HepG2 (cell line): ENCODE data around the gene S100P. TPM values are rescaled to one million over a fixed set of nuclear protein-coding genes. Genes with fewer than 3 reads are reported as not detected.

Experiments
- BRD4 ChIP-seq: sonication (generic); formaldehyde crosslinking; IDR thresholded peaks from 2 replicates; pipeline ENCODE4 v1.4.0; 2020; ENCODE audit warnings: missing genetic modification reagents
- FOXK1 ChIP-seq: sonication (generic); formaldehyde crosslinking; IDR thresholded peaks from 2 replicates; pipeline ENCODE4 v1.4.0; 2020; ENCODE audit warnings: low read depth, missing genetic modification reagents, borderline replicate concordance
- GABPA ChIP-seq, 2 experiments: IDR thresholded peaks; 2 replicates each; pipeline ENCODE4 v1.6.1; 2011 to 2016; ENCODE audit warnings: low read depth in 2 of 2, low read length in 1 of 2, missing biosample characterization in 1 of 2, missing genetic modification characterization in 1 of 2
- KDM5B ChIP-seq: sonication (generic); formaldehyde crosslinking; IDR thresholded peaks from 2 replicates; pipeline ENCODE4 v1.4.0; 2020; ENCODE audit warnings: missing genetic modification reagents, mild to moderate bottlenecking, borderline replicate concordance
- KLF11 ChIP-seq: IDR thresholded peaks from 2 replicates; pipeline ENCODE4 v1.6.1; 2016; ENCODE audit warnings: missing compliant biosample characterization
- MEF2D ChIP-seq: sonication (generic); formaldehyde crosslinking; IDR thresholded peaks from 2 replicates; pipeline ENCODE4 v1.5.1; 2020; ENCODE audit warnings: mild to moderate bottlenecking, missing genetic modification reagents
- MZF1 ChIP-seq: sonication (generic); formaldehyde crosslinking; IDR thresholded peaks from 2 replicates; pipeline ENCODE4 v1.8.1; 2023; ENCODE audit warnings: mild to moderate bottlenecking, missing genetic modification reagents, borderline replicate concordance
- TCF7 ChIP-seq: sonication (generic); IDR thresholded peaks from 2 replicates; pipeline ENCODE4 v1.6.1; 2016; ENCODE audit warnings: antibody characterized with exemption, low read depth
- TEAD3 ChIP-seq: optimal IDR thresholded peaks from 2 replicates; pipeline ENCODE3; 2016; ENCODE audit warnings: borderline replicate concordance
- TFDP1 ChIP-seq: IDR thresholded peaks from 2 replicates; pipeline ENCODE4 v1.6.1; 2016; ENCODE audit warnings: missing compliant biosample characterization, missing genetic modification reagents, borderline replicate concordance
- YY1 ChIP-seq: IDR thresholded peaks from 2 replicates; pipeline ENCODE4 v1.6.1; 2011; ENCODE audit warnings: low read length, low read depth, moderate library complexity, mild to moderate bottlenecking; ENCODE audit not compliant: insufficient read depth, insufficient replicate concordance
- ZFP36L2 ChIP-seq: sonication (generic); formaldehyde crosslinking; IDR thresholded peaks from 2 replicates; pipeline ENCODE4 v1.4.0; 2020; ENCODE audit warnings: missing genetic modification reagents
- ZNF205 ChIP-seq: IDR thresholded peaks from 2 replicates; pipeline ENCODE4 v1.6.1; 2018; ENCODE audit warnings: missing biosample characterization, missing genetic modification reagents
- ZNF430 ChIP-seq: sonication (generic); formaldehyde crosslinking; IDR thresholded peaks from 2 replicates; pipeline ENCODE4 v1.9.0; 2021; ENCODE audit warnings: mild to moderate bottlenecking, missing genetic modification reagents
- ZNF543 ChIP-seq: sonication (generic); formaldehyde crosslinking; IDR thresholded peaks from 2 replicates; pipeline ENCODE4 v1.4.0; 2020; ENCODE audit warnings: mild to moderate bottlenecking, missing genetic modification reagents
- ZNF546 ChIP-seq: sonication (generic); formaldehyde crosslinking; conservative IDR thresholded peaks from 2 replicates; pipeline ENCODE4 v1.8.1; 2023; ENCODE audit warnings: mild to moderate bottlenecking, missing genetic modification reagents
- ZNF572 ChIP-seq: sonication (generic); formaldehyde crosslinking; IDR thresholded peaks from 2 replicates; pipeline ENCODE4 v1.5.1; 2020; ENCODE audit warnings: mild to moderate bottlenecking, missing genetic modification reagents
- ZNF83 ChIP-seq: sonication (generic); formaldehyde crosslinking; IDR thresholded peaks from 2 replicates; pipeline ENCODE4 v1.4.0; 2020; ENCODE audit warnings: missing genetic modification reagents, mild to moderate bottlenecking, borderline replicate concordance
- polyA plus RNA-seq, 8 experiments: library from polyadenylated mRNA; depleted of rRNA in 3 of 8; stranded (reverse) in 7 of 8; unstranded in 1 of 8; fragments of >200 nt; fragmentation: Illumina TruSeq in 4 of 8; extraction: Trizol in 4 of 8; gene quantifications; 2 replicates each; pipeline versions ENCODE4 v1.2.1 to v1.2.3, GENCODE V29; 2011 to 2016; ENCODE audit warnings: low read depth in 4 of 8, missing spikeins in 1 of 8, mixed read lengths in 1 of 8; ENCODE audit not compliant: insufficient read depth in 1 of 8
- total RNA-seq, 5 experiments: library from RNA; depleted of rRNA; stranded (reverse); fragments of >200 nt; fragmentation: Illumina TruSeq; extraction: Trizol; gene quantifications; 2 replicates each; pipeline ENCODE4 v1.2.3, GENCODE V29; 2016; ENCODE audit warnings: low read depth in 1 of 5
- TF ChIP-seq, protein P1 (sequence below): sonication (generic); formaldehyde crosslinking; IDR thresholded peaks from 2 replicates; pipeline ENCODE4 v1.5.1; 2020; ENCODE audit warnings: mild to moderate bottlenecking, missing genetic modification reagents, moderate library complexity
- TF ChIP-seq, protein P2 (sequence below): IDR thresholded peaks from 2 replicates; pipeline ENCODE4 v1.6.1; 2016

The S100P gene
- total and polyA plus RNA-seq, 2 of the 13 experiments (the other 11 are each of a cell fraction or from before 2014, with no cell fraction given): 278 to 1,649 TPM

- TF ChIP-seq KDM5B (peak; percentile 74), ZNF430 (CRISPR knock-in tag) (0 out of 2 replicates have a peak, but pooled peaks have one; percentile 40), TCF7 (no peak), KLF11 (CRISPR knock-in tag) (no peak; the same call in 1 of the 2 replicates), TEAD3 (CRISPR knock-in tag) (no peak), BRD4 (CRISPR knock-in tag) (peak; percentile 33; the same call in 1 of the 2 replicates), ZFP36L2 (CRISPR knock-in tag) (no peak), ZNF546 (no peak), FOXK1 (CRISPR knock-in tag) (peak; percentile 89), ZNF205 (CRISPR knock-in tag) (0 out of 2 replicates have a peak, but pooled peaks have one; percentile 24), ZNF83 (no peak), MZF1 (CRISPR knock-in tag) (no peak), TFDP1 (CRISPR knock-in tag) (peak; percentile 67; the same call in 1 of the 2 replicates), YY1 (peak; percentile 95), ZNF572 (CRISPR knock-in tag) (no peak), MEF2D (peak; percentile 68; the same call in 1 of the 2 replicates), GABPA (IDR thresholded peaks at IDR 0.05; ENCODE audit: low read depth, low read length) (no peak), GABPA (CRISPR knock-in tag; IDR thresholded peaks at IDR 0.05; ENCODE audit: low read depth) (peak; percentile 71), ZNF543 (CRISPR knock-in tag) (peak; percentile 28; the same call in 1 of the 2 replicates)
- TF ChIP-seq, protein P1, sequence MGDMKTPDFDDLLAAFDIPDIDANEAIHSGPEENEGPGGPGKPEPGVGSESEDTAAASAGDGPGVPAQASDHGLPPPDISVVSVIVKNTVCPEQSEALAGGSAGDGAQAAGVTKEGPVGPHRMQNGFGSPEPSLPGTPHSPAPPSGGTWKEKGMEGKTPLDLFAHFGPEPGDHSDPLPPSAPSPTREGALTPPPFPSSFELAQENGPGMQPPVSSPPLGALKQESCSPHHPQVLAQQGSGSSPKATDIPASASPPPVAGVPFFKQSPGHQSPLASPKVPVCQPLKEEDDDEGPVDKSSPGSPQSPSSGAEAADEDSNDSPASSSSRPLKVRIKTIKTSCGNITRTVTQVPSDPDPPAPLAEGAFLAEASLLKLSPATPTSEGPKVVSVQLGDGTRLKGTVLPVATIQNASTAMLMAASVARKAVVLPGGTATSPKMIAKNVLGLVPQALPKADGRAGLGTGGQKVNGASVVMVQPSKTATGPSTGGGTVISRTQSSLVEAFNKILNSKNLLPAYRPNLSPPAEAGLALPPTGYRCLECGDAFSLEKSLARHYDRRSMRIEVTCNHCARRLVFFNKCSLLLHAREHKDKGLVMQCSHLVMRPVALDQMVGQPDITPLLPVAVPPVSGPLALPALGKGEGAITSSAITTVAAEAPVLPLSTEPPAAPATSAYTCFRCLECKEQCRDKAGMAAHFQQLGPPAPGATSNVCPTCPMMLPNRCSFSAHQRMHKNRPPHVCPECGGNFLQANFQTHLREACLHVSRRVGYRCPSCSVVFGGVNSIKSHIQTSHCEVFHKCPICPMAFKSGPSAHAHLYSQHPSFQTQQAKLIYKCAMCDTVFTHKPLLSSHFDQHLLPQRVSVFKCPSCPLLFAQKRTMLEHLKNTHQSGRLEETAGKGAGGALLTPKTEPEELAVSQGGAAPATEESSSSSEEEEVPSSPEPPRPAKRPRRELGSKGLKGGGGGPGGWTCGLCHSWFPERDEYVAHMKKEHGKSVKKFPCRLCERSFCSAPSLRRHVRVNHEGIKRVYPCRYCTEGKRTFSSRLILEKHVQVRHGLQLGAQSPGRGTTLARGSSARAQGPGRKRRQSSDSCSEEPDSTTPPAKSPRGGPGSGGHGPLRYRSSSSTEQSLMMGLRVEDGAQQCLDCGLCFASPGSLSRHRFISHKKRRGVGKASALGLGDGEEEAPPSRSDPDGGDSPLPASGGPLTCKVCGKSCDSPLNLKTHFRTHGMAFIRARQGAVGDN (CRISPR knock-in tag): peak; percentile 95
- TF ChIP-seq, protein P2, sequence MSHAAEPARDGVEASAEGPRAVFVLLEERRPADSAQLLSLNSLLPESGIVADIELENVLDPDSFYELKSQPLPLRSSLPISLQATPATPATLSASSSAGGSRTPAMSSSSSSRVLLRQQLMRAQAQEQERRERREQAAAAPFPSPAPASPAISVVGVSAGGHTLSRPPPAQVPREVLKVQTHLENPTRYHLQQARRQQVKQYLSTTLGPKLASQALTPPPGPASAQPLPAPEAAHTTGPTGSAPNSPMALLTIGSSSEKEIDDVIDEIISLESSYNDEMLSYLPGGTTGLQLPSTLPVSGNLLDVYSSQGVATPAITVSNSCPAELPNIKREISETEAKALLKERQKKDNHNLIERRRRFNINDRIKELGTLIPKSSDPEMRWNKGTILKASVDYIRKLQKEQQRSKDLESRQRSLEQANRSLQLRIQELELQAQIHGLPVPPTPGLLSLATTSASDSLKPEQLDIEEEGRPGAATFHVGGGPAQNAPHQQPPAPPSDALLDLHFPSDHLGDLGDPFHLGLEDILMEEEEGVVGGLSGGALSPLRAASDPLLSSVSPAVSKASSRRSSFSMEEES (CRISPR knock-in tag): peak; percentile 26; the same call in 1 of the 2 replicates
These were observed 15.8 kb downstream of the S100P start, which contains the start of gene MRFAP1L1 (continued) for GRCh38 chr4:6709230-6710114.
